SK-N-SH treated with all-trans-retinoic acid at 6 μM for 48 hours (cell line): ENCODE data around the gene STAG1.
A peak's percentile ranks its signal among the peaks of the same experiment; 100 is the strongest.
"Not testable (repeated sequence)": the region's sequence is repeated elsewhere in the genome, so short reads cannot be mapped to it uniquely, and the experiment has no call there.

Source experiments
- ATAC-seq: fragments of 200-7000 bp; cut with Tn5 transposase; 3 replicates; pipeline ENCODE4 v1.9.1; 2020; ENCODE audit warnings: mild to moderate bottlenecking, moderate library complexity
- ARNTL ChIP-seq: fragments of 450-650 bp; formaldehyde crosslinking; IDR thresholded peaks from 2 replicates; pipeline ENCODE4 v1.5.0; 2020; ENCODE audit warnings: low read depth, mild to moderate bottlenecking, moderate library complexity, borderline replicate concordance
- CSDC2 ChIP-seq: fragments of 250-450 bp; sonication (Bioruptor Pico); IDR thresholded peaks from 2 replicates; pipeline ENCODE4 v1.5.0; 2020; ENCODE audit warnings: mild to moderate bottlenecking, moderate library complexity
- CSRNP3 ChIP-seq: fragments of 250-450 bp; sonication (Bioruptor Pico); IDR thresholded peaks from 2 replicates; pipeline ENCODE4 v1.5.1; 2021; ENCODE audit warnings: mild to moderate bottlenecking, moderate library complexity
- ESRRG ChIP-seq: fragments of 250-450 bp; sonication (Bioruptor Pico); IDR thresholded peaks from 2 replicates; pipeline ENCODE4 v1.6.1; 2021; ENCODE audit warnings: mild to moderate bottlenecking
- GLIS3 ChIP-seq: fragments of 250-450 bp; sonication (Bioruptor Pico); IDR thresholded peaks from 2 replicates; pipeline ENCODE4 v1.5.0; 2020; ENCODE audit warnings: mild to moderate bottlenecking, moderate library complexity
- ISL1 ChIP-seq: fragments of 250-450 bp; sonication (Bioruptor Pico); IDR thresholded peaks from 2 replicates; pipeline ENCODE4 v2.1.2; 2022; ENCODE audit warnings: mild to moderate bottlenecking, moderate library complexity
- OSR1 ChIP-seq: fragments of 250-450 bp; sonication (Bioruptor Pico); IDR thresholded peaks from 2 replicates; pipeline ENCODE4 v1.8.0; 2022; ENCODE audit warnings: moderate library complexity, mild to moderate bottlenecking, inconsistent platforms
- PATZ1 ChIP-seq: fragments of 250-450 bp; sonication (Bioruptor Pico); IDR thresholded peaks from 2 replicates; pipeline ENCODE4 v1.8.0; 2020; ENCODE audit warnings: mild to moderate bottlenecking, moderate library complexity, borderline replicate concordance
- POU6F1 ChIP-seq: fragments of 250-450 bp; sonication (Bioruptor Pico); IDR thresholded peaks from 2 replicates; pipeline ENCODE4 v1.8.0; 2021; ENCODE audit warnings: low read depth, mild to moderate bottlenecking, moderate library complexity, borderline replicate concordance
- PPARA ChIP-seq: fragments of 250-450 bp; sonication (Bioruptor Pico); IDR thresholded peaks from 2 replicates; pipeline ENCODE4 v1.5.0; 2020; ENCODE audit warnings: mild to moderate bottlenecking, borderline replicate concordance
- SNAI2 ChIP-seq: fragments of 250-450 bp; sonication (Bioruptor Pico); IDR thresholded peaks from 2 replicates; pipeline ENCODE4 v1.5.0; 2020; ENCODE audit warnings: mild to moderate bottlenecking, moderate library complexity
- TCF4 ChIP-seq: fragments of 250-450 bp; sonication (Bioruptor Pico); IDR thresholded peaks from 2 replicates; pipeline ENCODE4 v1.8.0; 2021; ENCODE audit warnings: mild to moderate bottlenecking, moderate library complexity, borderline replicate concordance
- TOX ChIP-seq: fragments of 250-450 bp; sonication (Bioruptor Pico); IDR thresholded peaks from 2 replicates; pipeline ENCODE4 v1.8.0; 2021; ENCODE audit warnings: mild to moderate bottlenecking, moderate library complexity, borderline replicate concordance
- TSHZ2 ChIP-seq: fragments of 250-450 bp; sonication (Bioruptor Pico); IDR thresholded peaks from 2 replicates; pipeline ENCODE4 v1.5.0; 2020; ENCODE audit warnings: mild to moderate bottlenecking, moderate library complexity
- ZC3H10 ChIP-seq: fragments of 250-450 bp; sonication (Bioruptor Pico); IDR thresholded peaks from 2 replicates; pipeline ENCODE4 v1.5.1; 2021; ENCODE audit warnings: mild to moderate bottlenecking, moderate library complexity
- ZFP3 ChIP-seq: fragments of 250-450 bp; sonication (Bioruptor Pico); IDR thresholded peaks from 2 replicates; pipeline ENCODE4 v1.5.0; 2020; ENCODE audit warnings: mild to moderate bottlenecking, moderate library complexity
- ZFP30 ChIP-seq: fragments of 450-650 bp; formaldehyde crosslinking; IDR thresholded peaks from 2 replicates; pipeline ENCODE4 v1.5.0; 2022; ENCODE audit warnings: mild to moderate bottlenecking, moderate library complexity
- ZNF565 ChIP-seq: fragments of 450-650 bp; formaldehyde crosslinking; conservative IDR thresholded peaks from 2 replicates; pipeline ENCODE4 v1.5.0; 2020; ENCODE audit warnings: low read depth, mild to moderate bottlenecking, moderate library complexity
- ZNF70 ChIP-seq: fragments of 450-650 bp; formaldehyde crosslinking; IDR thresholded peaks from 2 replicates; pipeline ENCODE4 v1.5.0; 2020; ENCODE audit warnings: mild to moderate bottlenecking, moderate library complexity
- ZNF8 ChIP-seq: fragments of 450-650 bp; formaldehyde crosslinking; IDR thresholded peaks from 2 replicates; pipeline ENCODE4 v1.5.0; 2020; ENCODE audit warnings: mild to moderate bottlenecking, moderate library complexity

Gene STAG1

GRCh38 chr3:136559896-136560295, 192.3 kb downstream of the STAG1 start:
- TF ChIP-seq POU6F1 (CRISPR knock-in tag) (no peak), PATZ1 (CRISPR knock-in tag) (no peak)
- no peak for ATAC-seq

- ATAC-seq, result not testable (repeated sequence)
Measured at GRCh38 chr3:136549461-136549860, 202.7 kb downstream of the STAG1 start.

GRCh38 chr3:136547293-136547692, 204.9 kb downstream of the STAG1 start:
- no peak for TF ChIP-seq POU6F1 (CRISPR knock-in tag)
- no peak for TF ChIP-seq ZC3H10 (CRISPR knock-in tag)
- no peak for TF ChIP-seq TCF4
- TF ChIP-seq OSR1 (CRISPR knock-in tag), result no peak
- no peak for TF ChIP-seq ZNF565 (CRISPR knock-in tag)
- TF ChIP-seq ZNF70, result no peak
- no peak for TF ChIP-seq ESRRG (CRISPR knock-in tag)
- TF ChIP-seq TOX, result no peak
- TF ChIP-seq PATZ1 (CRISPR knock-in tag), result no peak
- ATAC-seq, result peak; percentile 30; the same call in 2 of the 3 replicates

GRCh38 chr3:136546720-136547119, 205.5 kb downstream of the STAG1 start:
- peak; percentile 70 for ATAC-seq
- TF ChIP-seq PPARA (CRISPR knock-in tag), result no peak
- no peak for TF ChIP-seq ZNF70
- no peak for TF ChIP-seq ZNF565 (CRISPR knock-in tag)
- no peak for TF ChIP-seq ARNTL (CRISPR knock-in tag)
- TF ChIP-seq OSR1 (CRISPR knock-in tag), result no peak
- TF ChIP-seq TCF4, result no peak
- TF ChIP-seq GLIS3 (CRISPR knock-in tag), result no peak
- no peak for TF ChIP-seq POU6F1 (CRISPR knock-in tag)
- TF ChIP-seq CSDC2, result no peak
- TF ChIP-seq PATZ1 (CRISPR knock-in tag), result no peak
- no peak for TF ChIP-seq ESRRG (CRISPR knock-in tag)
- no peak for TF ChIP-seq CSRNP3
- no peak for TF ChIP-seq ISL1 (CRISPR knock-in tag)
- no peak for TF ChIP-seq TSHZ2 (CRISPR knock-in tag)
- TF ChIP-seq ZFP3, result no peak
- no peak for TF ChIP-seq SNAI2 (CRISPR knock-in tag)
- no peak for TF ChIP-seq ZC3H10 (CRISPR knock-in tag)
- TF ChIP-seq ZNF8, result no peak
- no peak for TF ChIP-seq ZFP30 (CRISPR knock-in tag)
- TF ChIP-seq, all 23 proteins: peak for 0
